ENCODE results near the gene SLC6A6. TPM values are rescaled to one million over a fixed set of nuclear protein-coding genes. Genes with fewer than 3 reads are reported as not detected.
A peak's percentile ranks its signal among the peaks of the same experiment; 100 is the strongest.

Gene SLC6A6
- total RNA-seq, 1 experiment from 2014 or later: 72.6 TPM

GRCh38 chr3:14474363-14475081, 72.1 kb downstream of the SLC6A6 start:
- Histone ChIP-seq H3K79me1 (ENCODE audit: insufficient read depth, low read depth, low read length, poor library complexity, severe bottlenecking) (no peaks in the 10 kb centered on the region), H3K9me3 (ENCODE audit: control insufficient read depth, low read depth, low read length) (no peaks in the 10 kb centered on the region), H3K27me3 (ENCODE audit: insufficient read depth, low read length) (no peaks in the 10 kb centered on the region), H3K23me2 (ENCODE audit: insufficient read length, low read depth, low read length, poor library complexity, severe bottlenecking) (no peaks in the 10 kb centered on the region), H3K23ac (ENCODE audit: insufficient read length, low read depth, low read length) (no peak overlapping the region), H3K18ac (ENCODE audit: insufficient read length, low read depth, low read length) (no peak overlapping the region), H2AK5ac (ENCODE audit: insufficient read length, low read length) (no peak overlapping the region), H3K4ac (ENCODE audit: low read depth, low read length) (no peak overlapping the region), H3K4me1 (ENCODE audit: insufficient read depth, low read length) (no peaks in the 10 kb centered on the region), H3K14ac (ENCODE audit: insufficient read depth, low read length) (no peak overlapping the region), H3K9ac (ENCODE audit: extremely low read depth, insufficient read length, low read length) (no peak overlapping the region), H2BK15ac (ENCODE audit: low read depth, low read length) (no peak overlapping the region), H2AFZ (ENCODE audit: low read length) (no peak overlapping the region), H3K56ac (ENCODE audit: insufficient read length, low read depth, low read length) (no peak overlapping the region), H3K27ac (ENCODE audit: insufficient read length, low read depth, low read length) (no peak overlapping the region), H2BK5ac (ENCODE audit: insufficient read length, low read length) (no peak overlapping the region), H2BK20ac (ENCODE audit: low read depth, low read length, poor library complexity, severe bottlenecking) (no peak overlapping the region), H2BK120ac (ENCODE audit: low read depth, low read length, poor library complexity, severe bottlenecking) (no peak overlapping the region), H4K8ac (replicated peaks; ENCODE audit: insufficient read length, low read depth, low read length) (no peak overlapping the region), H4K20me1 (ENCODE audit: control insufficient read depth, insufficient read depth, insufficient read length) (no peaks in the 10 kb centered on the region), H3K4me2 (ENCODE audit: insufficient read depth, insufficient read length, low read length) (no peak overlapping the region), H3K79me2 (ENCODE audit: insufficient read depth, low read length) (no peaks in the 10 kb centered on the region), H3T11ph (ENCODE audit: low read length) (no peak overlapping the region), H4K5ac (ENCODE audit: insufficient read length, low read depth, low read length) (no peak overlapping the region), H4K91ac (ENCODE audit: insufficient read length, low read depth, low read length) (no peak overlapping the region), H2BK12ac (ENCODE audit: insufficient read length, low read depth, low read length) (no peak overlapping the region)
- no peaks in the 10 kb centered on the region for H3K27me3 Mint-ChIP-seq (ENCODE audit: low read depth)
- no peak for DNase-seq
- H3K36me3 Mint-ChIP-seq (ENCODE audit: insufficient read depth in 1 of 3, low read depth in 3 of 3): peaks cover 63 to 89% (median 65%) of the 10 kb centered on the region in 3 experiments
- H3K4me3 Mint-ChIP-seq: no peak overlapping the region; a peak in 1 of 5 replicates
- H3K9me3 Mint-ChIP-seq: no peaks in the 10 kb centered on the region; a peak in 1 of 5 replicates
- H3K4me1 Mint-ChIP-seq: no peaks in the 10 kb centered on the region
- peak overlapping the region in 2 of 3 experiments; percentile 19 to 68; a peak in 2 of 7 replicates for H3K27ac Mint-ChIP-seq
- no peak for TF ChIP-seq CTCF (conservative IDR thresholded peaks at IDR 0.05)
- WGBS (ENCODE audit: extremely low coverage, insufficient read length, low lambda C conversion rate): no CpG with 5 or more reads among the region's 13 CpGs

Data from H9 (cell line).